GM23338 (cell line): Measurements from ENCODE around the gene GALK1. TPM values are rescaled to one million over a fixed set of nuclear protein-coding genes. Genes with fewer than 3 reads are reported as not detected.

Experiments
- ATAC-seq: fragments of 200-7000 bp; cut with Tn5 transposase; 3 replicates; pipeline ENCODE4 v1.9.1; 2020
- DNase-seq: peaks from one replicate; pipeline ENCODE4 v3.0.0-alpha.2; 2015; ENCODE audit warnings: low spot score
- H2AFZ ChIP-seq: fragments of 200-600 bp; sonication (generic); 2 replicates; pipeline ENCODE4 v1.8.0; 2016; ENCODE audit warnings: antibody characterized with exemption, mild to moderate bottlenecking, moderate library complexity
- H3F3A ChIP-seq: fragments of 200-600 bp; sonication (generic); replicated peaks from 2 replicates; pipeline ENCODE4 v1.8.0; 2017; ENCODE audit warnings: antibody characterized with exemption, mixed run types, low read depth
- H3K27ac ChIP-seq: fragments of 200-600 bp; sonication (generic); 2 replicates; pipeline ENCODE4 v1.6.1; 2016; ENCODE audit warnings: low read depth
- H3K27me3 ChIP-seq: fragments of 200-600 bp; sonication (generic); 2 replicates; pipeline ENCODE4 v1.8.0; 2016; ENCODE audit warnings: mild to moderate bottlenecking, mixed run types, moderate library complexity; ENCODE audit not compliant: insufficient read depth
- H3K36me3 ChIP-seq: fragments of 200-600 bp; sonication (generic); 2 replicates; pipeline ENCODE4 v1.8.0; 2016; ENCODE audit warnings: mild to moderate bottlenecking; ENCODE audit not compliant: insufficient read depth
- H3K4me1 ChIP-seq: fragments of 200-600 bp; sonication (generic); 2 replicates; pipeline ENCODE4 v1.8.0; 2016; ENCODE audit warnings: mild to moderate bottlenecking, moderate library complexity; ENCODE audit not compliant: insufficient read depth
- H3K4me2 ChIP-seq: fragments of 200-600 bp; sonication (generic); 2 replicates; pipeline ENCODE4 v1.7.1; 2017; ENCODE audit warnings: mixed run types
- H3K4me3 ChIP-seq: fragments of 200-600 bp; sonication (generic); 2 replicates; pipeline ENCODE4 v1.6.1; 2016; ENCODE audit warnings: mixed run types
- H3K79me2 ChIP-seq: fragments of 200-600 bp; sonication (generic); replicated peaks from 2 replicates; pipeline ENCODE4 v1.8.0; 2017; ENCODE audit warnings: mild to moderate bottlenecking; ENCODE audit not compliant: insufficient read depth
- H3K9me2 ChIP-seq: fragments of 200-600 bp; sonication (generic); 2 replicates; pipeline ENCODE4 v1.8.0; 2017; ENCODE audit not compliant: insufficient read depth
- H4K20me1 ChIP-seq: fragments of 200-600 bp; sonication (generic); replicated peaks from 2 replicates; pipeline ENCODE4 v1.8.0; 2017; ENCODE audit warnings: mild to moderate bottlenecking; ENCODE audit not compliant: insufficient read depth
- H3K27ac Mint-ChIP-seq: 2 replicates; pipeline ENCODE4 v1.8.0; 2020; ENCODE audit warnings: inconsistent platforms, mild to moderate bottlenecking, moderate library complexity, mixed read lengths
- H3K27me3 Mint-ChIP-seq: 3 replicates; pipeline ENCODE4 v1.8.0; 2022; ENCODE audit warnings: low read depth, mild to moderate bottlenecking, moderate library complexity, mixed read lengths, inconsistent platforms; ENCODE audit not compliant: insufficient read depth, poor library complexity
- H3K36me3 Mint-ChIP-seq: 3 replicates; pipeline ENCODE4 v1.8.0; 2021; ENCODE audit warnings: low read depth, mild to moderate bottlenecking, inconsistent platforms, moderate library complexity, mixed read lengths
- H3K4me1 Mint-ChIP-seq: 3 replicates; pipeline ENCODE4 v1.8.0; 2020; ENCODE audit warnings: mild to moderate bottlenecking, inconsistent platforms, mixed read lengths
- H3K4me3 Mint-ChIP-seq: 3 replicates; pipeline ENCODE4 v1.8.0; 2021; ENCODE audit warnings: moderate library complexity, mild to moderate bottlenecking, inconsistent platforms, mixed read lengths
- H3K9me3 Mint-ChIP-seq: 3 replicates; pipeline ENCODE4 v1.8.0; 2020; ENCODE audit warnings: moderate library complexity, mild to moderate bottlenecking, inconsistent platforms, mixed read lengths
- CREB1 ChIP-seq: fragments of 250-450 bp; sonication (Bioruptor Pico); IDR thresholded peaks from 2 replicates; pipeline ENCODE4 v1.5.0; 2020; ENCODE audit warnings: low read depth, mild to moderate bottlenecking, moderate library complexity
- EZH2 ChIP-seq: fragments of 200-600 bp; sonication (generic); IDR thresholded peaks from one replicate; pipeline ENCODE4 v1.8.0; 2017; ENCODE audit warnings: antibody characterized with exemption, mild to moderate bottlenecking, low read depth; ENCODE audit not compliant: unreplicated experiment
- EZH2phosphoT487 ChIP-seq: fragments of 200-600 bp; sonication (generic); IDR thresholded peaks from one replicate; pipeline ENCODE4 v1.8.1; 2018; ENCODE audit warnings: antibody characterized with exemption; ENCODE audit not compliant: unreplicated experiment
- JUNB ChIP-seq: IDR thresholded peaks from one replicate; pipeline ENCODE4 v1.6.1; 2016; ENCODE audit warnings: antibody characterized with exemption; ENCODE audit not compliant: unreplicated experiment
- NANOG ChIP-seq: IDR thresholded peaks from 2 replicates; pipeline ENCODE4 v1.6.1; 2016; ENCODE audit warnings: antibody characterized with exemption, borderline replicate concordance
- POLR2AphosphoS5 ChIP-seq: IDR thresholded peaks from 2 replicates; pipeline ENCODE4 v1.6.1; 2016; ENCODE audit warnings: antibody characterized with exemption, low read depth
- STAT1 ChIP-seq: IDR thresholded peaks from one replicate; pipeline ENCODE4 v1.6.1; 2016; ENCODE audit warnings: antibody characterized with exemption; ENCODE audit not compliant: unreplicated experiment
- ZNF114 ChIP-seq: fragments of 250-450 bp; sonication (Bioruptor Pico); IDR thresholded peaks from 2 replicates; pipeline ENCODE4 v1.5.0; 2020; ENCODE audit warnings: mild to moderate bottlenecking, moderate library complexity
- ZNF331 ChIP-seq: fragments of 250-450 bp; sonication (Bioruptor Pico); IDR thresholded peaks from 2 replicates; pipeline ENCODE4 v1.5.0; 2020; ENCODE audit warnings: low read depth, mild to moderate bottlenecking, moderate library complexity
- polyA plus RNA-seq: library from polyadenylated mRNA; unstranded; fragments of >200 nt; fragmentation: Nextera tagmentation; extraction: Ambion mirVana; gene quantifications from 2 replicates; pipeline ENCODE4 v1.2.1, GENCODE V29; 2016
- total RNA-seq: library from RNA; depleted of rRNA; stranded (reverse); fragments of >200 nt; shearing (Covaris generic); gene quantifications from 2 replicates; pipeline ENCODE4 v1.2.3, GENCODE V29; 2014
- TF ChIP-seq, protein P1 (sequence below): IDR thresholded peaks from one replicate; pipeline ENCODE4 v1.6.1; 2018; ENCODE audit warnings: antibody characterized with exemption; ENCODE audit not compliant: unreplicated experiment
- TF ChIP-seq, protein P2 (sequence below), 2 experiments: fragments of 200-600 bp in 1 of 2; sonication (generic) in 1 of 2; conservative IDR thresholded peaks; 2 replicates each; pipeline versions ENCODE4 v1.5.1 to v1.6.1; 2016 to 2017; ENCODE audit warnings: antibody characterized with exemption in 2 of 2, low read depth in 2 of 2, mild to moderate bottlenecking in 2 of 2, moderate library complexity in 1 of 2
- TF ChIP-seq, protein P3 (sequence below): fragments of 250-450 bp; sonication (Bioruptor Pico); IDR thresholded peaks from 2 replicates; pipeline ENCODE4 v1.5.0; 2020; ENCODE audit warnings: mild to moderate bottlenecking, moderate library complexity
- TF ChIP-seq, protein P4 (sequence below): IDR thresholded peaks from 2 replicates; pipeline ENCODE4 v1.6.1; 2016; ENCODE audit warnings: antibody characterized with exemption

Gene GALK1
- total and polyA plus RNA-seq, 2 experiments from 2014 or later, result 30.5 to 31.7 TPM

DNA sequence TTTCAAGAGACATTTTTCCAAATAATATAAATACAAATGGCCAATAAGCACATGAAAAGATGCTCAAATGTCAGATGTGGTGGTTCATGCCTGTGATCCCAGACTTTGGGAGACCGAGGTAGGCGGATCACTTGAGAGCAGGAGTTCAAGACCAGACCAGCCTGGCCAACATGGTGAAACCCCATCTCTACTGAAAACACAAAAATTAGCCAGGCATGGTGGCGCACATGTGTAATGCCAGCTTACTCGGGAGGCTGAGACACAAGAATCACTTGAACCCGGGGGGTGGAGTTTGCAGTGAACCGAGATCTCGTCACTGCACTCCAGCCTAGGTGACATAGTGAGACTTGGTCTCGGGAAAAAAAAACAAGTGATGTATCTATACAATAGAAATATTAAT, 2.9 kb upstream of the GALK1 start:
- Histone ChIP-seq H3K4me1 (peaks cover 3% of the 10 kb centered on the region; the same call in 1 of the 2 replicates), H3K4me2 (no peak overlapping the region), H4K20me1 (0 out of 2 replicates have a peak, but pooled peaks cover 3% of the 10 kb centered on the region), H3F3A (peaks cover 4% of the 10 kb centered on the region), H3K27me3 (no peaks in the 10 kb centered on the region), H3K4me3 (no peak overlapping the region), H3K9me2 (no peaks in the 10 kb centered on the region), H3K79me2 (no peaks in the 10 kb centered on the region), H3K36me3 (no peaks in the 10 kb centered on the region), H2AFZ (no peak overlapping the region), H3K27ac (no peak overlapping the region)
- no peak for DNase-seq
- TF ChIP-seq, protein P1, sequence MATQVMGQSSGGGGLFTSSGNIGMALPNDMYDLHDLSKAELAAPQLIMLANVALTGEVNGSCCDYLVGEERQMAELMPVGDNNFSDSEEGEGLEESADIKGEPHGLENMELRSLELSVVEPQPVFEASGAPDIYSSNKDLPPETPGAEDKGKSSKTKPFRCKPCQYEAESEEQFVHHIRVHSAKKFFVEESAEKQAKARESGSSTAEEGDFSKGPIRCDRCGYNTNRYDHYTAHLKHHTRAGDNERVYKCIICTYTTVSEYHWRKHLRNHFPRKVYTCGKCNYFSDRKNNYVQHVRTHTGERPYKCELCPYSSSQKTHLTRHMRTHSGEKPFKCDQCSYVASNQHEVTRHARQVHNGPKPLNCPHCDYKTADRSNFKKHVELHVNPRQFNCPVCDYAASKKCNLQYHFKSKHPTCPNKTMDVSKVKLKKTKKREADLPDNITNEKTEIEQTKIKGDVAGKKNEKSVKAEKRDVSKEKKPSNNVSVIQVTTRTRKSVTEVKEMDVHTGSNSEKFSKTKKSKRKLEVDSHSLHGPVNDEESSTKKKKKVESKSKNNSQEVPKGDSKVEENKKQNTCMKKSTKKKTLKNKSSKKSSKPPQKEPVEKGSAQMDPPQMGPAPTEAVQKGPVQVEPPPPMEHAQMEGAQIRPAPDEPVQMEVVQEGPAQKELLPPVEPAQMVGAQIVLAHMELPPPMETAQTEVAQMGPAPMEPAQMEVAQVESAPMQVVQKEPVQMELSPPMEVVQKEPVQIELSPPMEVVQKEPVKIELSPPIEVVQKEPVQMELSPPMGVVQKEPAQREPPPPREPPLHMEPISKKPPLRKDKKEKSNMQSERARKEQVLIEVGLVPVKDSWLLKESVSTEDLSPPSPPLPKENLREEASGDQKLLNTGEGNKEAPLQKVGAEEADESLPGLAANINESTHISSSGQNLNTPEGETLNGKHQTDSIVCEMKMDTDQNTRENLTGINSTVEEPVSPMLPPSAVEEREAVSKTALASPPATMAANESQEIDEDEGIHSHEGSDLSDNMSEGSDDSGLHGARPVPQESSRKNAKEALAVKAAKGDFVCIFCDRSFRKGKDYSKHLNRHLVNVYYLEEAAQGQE, result no peak
- TF ChIP-seq CREB1 (CRISPR knock-in tag) (no peak), EZH2 (no peak), STAT1 (no peak), ZNF331 (CRISPR knock-in tag) (no peak), NANOG (no peak), JUNB (no peak), ZNF114 (CRISPR knock-in tag) (no peak), POLR2AphosphoS5 (no peak), EZH2phosphoT487 (no peak)
- TF ChIP-seq, protein P2, sequence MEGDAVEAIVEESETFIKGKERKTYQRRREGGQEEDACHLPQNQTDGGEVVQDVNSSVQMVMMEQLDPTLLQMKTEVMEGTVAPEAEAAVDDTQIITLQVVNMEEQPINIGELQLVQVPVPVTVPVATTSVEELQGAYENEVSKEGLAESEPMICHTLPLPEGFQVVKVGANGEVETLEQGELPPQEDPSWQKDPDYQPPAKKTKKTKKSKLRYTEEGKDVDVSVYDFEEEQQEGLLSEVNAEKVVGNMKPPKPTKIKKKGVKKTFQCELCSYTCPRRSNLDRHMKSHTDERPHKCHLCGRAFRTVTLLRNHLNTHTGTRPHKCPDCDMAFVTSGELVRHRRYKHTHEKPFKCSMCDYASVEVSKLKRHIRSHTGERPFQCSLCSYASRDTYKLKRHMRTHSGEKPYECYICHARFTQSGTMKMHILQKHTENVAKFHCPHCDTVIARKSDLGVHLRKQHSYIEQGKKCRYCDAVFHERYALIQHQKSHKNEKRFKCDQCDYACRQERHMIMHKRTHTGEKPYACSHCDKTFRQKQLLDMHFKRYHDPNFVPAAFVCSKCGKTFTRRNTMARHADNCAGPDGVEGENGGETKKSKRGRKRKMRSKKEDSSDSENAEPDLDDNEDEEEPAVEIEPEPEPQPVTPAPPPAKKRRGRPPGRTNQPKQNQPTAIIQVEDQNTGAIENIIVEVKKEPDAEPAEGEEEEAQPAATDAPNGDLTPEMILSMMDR (conservative IDR thresholded peaks at IDR 0.05; ENCODE audit: low read depth in 2 of 2), result no peak
- TF ChIP-seq, protein P3, sequence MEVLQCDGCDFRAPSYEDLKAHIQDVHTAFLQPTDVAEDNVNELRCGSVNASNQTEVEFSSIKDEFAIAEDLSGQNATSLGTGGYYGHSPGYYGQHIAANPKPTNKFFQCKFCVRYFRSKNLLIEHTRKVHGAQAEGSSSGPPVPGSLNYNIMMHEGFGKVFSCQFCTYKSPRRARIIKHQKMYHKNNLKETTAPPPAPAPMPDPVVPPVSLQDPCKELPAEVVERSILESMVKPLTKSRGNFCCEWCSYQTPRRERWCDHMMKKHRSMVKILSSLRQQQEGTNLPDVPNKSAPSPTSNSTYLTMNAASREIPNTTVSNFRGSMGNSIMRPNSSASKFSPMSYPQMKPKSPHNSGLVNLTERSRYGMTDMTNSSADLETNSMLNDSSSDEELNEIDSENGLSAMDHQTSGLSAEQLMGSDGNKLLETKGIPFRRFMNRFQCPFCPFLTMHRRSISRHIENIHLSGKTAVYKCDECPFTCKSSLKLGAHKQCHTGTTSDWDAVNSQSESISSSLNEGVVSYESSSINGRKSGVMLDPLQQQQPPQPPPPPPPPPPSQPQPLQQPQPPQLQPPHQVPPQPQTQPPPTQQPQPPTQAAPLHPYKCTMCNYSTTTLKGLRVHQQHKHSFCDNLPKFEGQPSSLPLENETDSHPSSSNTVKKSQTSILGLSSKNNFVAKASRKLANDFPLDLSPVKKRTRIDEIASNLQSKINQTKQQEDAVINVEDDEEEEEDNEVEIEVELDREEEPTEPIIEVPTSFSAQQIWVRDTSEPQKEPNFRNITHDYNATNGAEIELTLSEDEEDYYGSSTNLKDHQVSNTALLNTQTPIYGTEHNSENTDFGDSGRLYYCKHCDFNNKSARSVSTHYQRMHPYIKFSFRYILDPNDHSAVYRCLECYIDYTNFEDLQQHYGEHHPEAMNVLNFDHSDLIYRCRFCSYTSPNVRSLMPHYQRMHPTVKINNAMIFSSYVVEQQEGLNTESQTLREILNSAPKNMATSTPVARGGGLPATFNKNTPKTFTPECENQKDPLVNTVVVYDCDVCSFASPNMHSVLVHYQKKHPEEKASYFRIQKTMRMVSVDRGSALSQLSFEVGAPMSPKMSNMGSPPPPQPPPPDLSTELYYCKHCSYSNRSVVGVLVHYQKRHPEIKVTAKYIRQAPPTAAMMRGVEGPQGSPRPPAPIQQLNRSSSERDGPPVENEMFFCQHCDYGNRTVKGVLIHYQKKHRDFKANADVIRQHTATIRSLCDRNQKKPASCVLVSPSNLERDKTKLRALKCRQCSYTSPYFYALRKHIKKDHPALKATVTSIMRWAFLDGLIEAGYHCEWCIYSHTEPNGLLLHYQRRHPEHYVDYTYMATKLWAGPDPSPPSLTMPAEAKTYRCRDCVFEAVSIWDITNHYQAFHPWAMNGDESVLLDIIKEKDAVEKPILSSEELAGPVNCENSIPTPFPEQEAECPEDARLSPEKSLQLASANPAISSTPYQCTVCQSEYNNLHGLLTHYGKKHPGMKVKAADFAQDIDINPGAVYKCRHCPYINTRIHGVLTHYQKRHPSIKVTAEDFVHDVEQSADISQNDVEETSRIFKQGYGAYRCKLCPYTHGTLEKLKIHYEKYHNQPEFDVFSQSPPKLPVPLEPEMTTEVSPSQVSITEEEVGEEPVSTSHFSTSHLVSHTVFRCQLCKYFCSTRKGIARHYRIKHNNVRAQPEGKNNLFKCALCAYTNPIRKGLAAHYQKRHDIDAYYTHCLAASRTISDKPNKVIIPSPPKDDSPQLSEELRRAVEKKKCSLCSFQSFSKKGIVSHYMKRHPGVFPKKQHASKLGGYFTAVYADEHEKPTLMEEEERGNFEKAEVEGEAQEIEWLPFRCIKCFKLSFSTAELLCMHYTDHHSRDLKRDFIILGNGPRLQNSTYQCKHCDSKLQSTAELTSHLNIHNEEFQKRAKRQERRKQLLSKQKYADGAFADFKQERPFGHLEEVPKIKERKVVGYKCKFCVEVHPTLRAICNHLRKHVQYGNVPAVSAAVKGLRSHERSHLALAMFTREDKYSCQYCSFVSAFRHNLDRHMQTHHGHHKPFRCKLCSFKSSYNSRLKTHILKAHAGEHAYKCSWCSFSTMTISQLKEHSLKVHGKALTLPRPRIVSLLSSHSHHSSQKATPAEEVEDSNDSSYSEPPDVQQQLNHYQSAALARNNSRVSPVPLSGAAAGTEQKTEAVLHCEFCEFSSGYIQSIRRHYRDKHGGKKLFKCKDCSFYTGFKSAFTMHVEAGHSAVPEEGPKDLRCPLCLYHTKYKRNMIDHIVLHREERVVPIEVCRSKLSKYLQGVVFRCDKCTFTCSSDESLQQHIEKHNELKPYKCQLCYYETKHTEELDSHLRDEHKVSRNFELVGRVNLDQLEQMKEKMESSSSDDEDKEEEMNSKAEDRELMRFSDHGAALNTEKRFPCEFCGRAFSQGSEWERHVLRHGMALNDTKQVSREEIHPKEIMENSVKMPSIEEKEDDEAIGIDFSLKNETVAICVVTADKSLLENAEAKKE (CRISPR knock-in tag), result no peak
- TF ChIP-seq, protein P4, sequence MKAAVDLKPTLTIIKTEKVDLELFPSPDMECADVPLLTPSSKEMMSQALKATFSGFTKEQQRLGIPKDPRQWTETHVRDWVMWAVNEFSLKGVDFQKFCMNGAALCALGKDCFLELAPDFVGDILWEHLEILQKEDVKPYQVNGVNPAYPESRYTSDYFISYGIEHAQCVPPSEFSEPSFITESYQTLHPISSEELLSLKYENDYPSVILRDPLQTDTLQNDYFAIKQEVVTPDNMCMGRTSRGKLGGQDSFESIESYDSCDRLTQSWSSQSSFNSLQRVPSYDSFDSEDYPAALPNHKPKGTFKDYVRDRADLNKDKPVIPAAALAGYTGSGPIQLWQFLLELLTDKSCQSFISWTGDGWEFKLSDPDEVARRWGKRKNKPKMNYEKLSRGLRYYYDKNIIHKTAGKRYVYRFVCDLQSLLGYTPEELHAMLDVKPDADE, result no peak
- H3K27me3 Mint-ChIP-seq, result peaks cover 15% of the 10 kb centered on the region
- peaks cover 16% of the 10 kb centered on the region for H3K4me1 Mint-ChIP-seq
- no peaks in the 10 kb centered on the region for H3K9me3 Mint-ChIP-seq
- H3K36me3 Mint-ChIP-seq, result no peaks in the 10 kb centered on the region
- H3K27ac Mint-ChIP-seq, result no peak overlapping the region
- no peak for ATAC-seq
- H3K4me3 Mint-ChIP-seq, result no peak overlapping the region
